Vagina (tissue), 2 donors: ENCODE measurements around the gene RGS6.

Experiments
- POLR2AphosphoS5 ChIP-seq, 2 donors: sonication (generic); formaldehyde crosslinking; IDR thresholded peaks; one replicate each; pipeline ENCODE4 v1.9.0; 2017; ENCODE audit warnings: antibody characterized with exemption in 2 of 2, mild to moderate bottlenecking in 2 of 2, low read depth in 1 of 2; ENCODE audit not compliant: insufficient read depth in 1 of 2
- TF ChIP-seq, protein P1 (sequence below), 3 experiments: fragments of 450-650 bp in 2 of 3; fragments of 200-600 bp in 1 of 3; sonication (generic) in 1 of 3; IDR thresholded peaks; one replicate each; pipeline ENCODE4 v1.5.1; 2017 to 2019; ENCODE audit warnings: antibody characterized with exemption in 3 of 3, mild to moderate bottlenecking in 2 of 3, moderate library complexity in 2 of 3

DNA sequence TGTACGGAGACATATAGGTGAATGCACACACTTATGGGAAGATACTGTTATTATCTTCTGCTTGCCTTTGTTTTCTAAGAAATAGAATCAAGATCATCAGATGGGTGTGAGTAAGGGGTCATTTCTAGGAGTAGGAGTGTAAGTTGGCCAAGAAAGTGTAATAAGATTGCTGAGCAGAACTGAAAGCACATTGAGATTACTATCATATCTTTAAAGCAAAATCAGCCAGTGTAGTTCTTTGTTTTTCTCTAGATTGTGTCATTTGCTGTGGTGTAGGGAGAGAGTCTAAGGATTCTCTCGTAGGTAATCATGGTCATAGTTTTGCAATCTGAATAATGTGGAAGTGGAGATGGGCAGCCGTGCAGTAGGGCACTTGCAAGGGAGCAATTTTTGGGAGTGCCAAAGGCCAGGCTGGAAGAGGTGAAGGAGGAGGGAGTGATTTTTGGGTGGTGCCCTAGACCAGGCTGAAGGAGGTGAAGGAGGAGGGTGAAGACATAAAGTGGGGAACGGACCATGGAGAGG lies 131.6 kb downstream of the RGS6 start:
- TF ChIP-seq POLR2AphosphoS5 (IDR thresholded peaks at IDR 0.05; ENCODE audit: insufficient read depth in 1 of 2, low read depth in 1 of 2) = no peak
- TF ChIP-seq, protein P1, sequence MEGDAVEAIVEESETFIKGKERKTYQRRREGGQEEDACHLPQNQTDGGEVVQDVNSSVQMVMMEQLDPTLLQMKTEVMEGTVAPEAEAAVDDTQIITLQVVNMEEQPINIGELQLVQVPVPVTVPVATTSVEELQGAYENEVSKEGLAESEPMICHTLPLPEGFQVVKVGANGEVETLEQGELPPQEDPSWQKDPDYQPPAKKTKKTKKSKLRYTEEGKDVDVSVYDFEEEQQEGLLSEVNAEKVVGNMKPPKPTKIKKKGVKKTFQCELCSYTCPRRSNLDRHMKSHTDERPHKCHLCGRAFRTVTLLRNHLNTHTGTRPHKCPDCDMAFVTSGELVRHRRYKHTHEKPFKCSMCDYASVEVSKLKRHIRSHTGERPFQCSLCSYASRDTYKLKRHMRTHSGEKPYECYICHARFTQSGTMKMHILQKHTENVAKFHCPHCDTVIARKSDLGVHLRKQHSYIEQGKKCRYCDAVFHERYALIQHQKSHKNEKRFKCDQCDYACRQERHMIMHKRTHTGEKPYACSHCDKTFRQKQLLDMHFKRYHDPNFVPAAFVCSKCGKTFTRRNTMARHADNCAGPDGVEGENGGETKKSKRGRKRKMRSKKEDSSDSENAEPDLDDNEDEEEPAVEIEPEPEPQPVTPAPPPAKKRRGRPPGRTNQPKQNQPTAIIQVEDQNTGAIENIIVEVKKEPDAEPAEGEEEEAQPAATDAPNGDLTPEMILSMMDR (IDR thresholded peaks at IDR 0.05) = no peak
